DOHH2 (cell line): Measurements from ENCODE around the gene C5orf15.

Source experiments
- CTCF ChIP-seq: fragments of 200-600 bp; sonication (generic); IDR thresholded peaks from one replicate; pipeline ENCODE4 v1.5.1; 2014; ENCODE audit warnings: antibody characterized with exemption, mild to moderate bottlenecking, low read depth, low read length; ENCODE audit not compliant: poor library complexity, severe bottlenecking
- EZH2phosphoT487 ChIP-seq: fragments of 200-600 bp; sonication (generic); IDR thresholded peaks from 2 replicates; pipeline ENCODE4 v1.6.1; 2017; ENCODE audit warnings: borderline replicate concordance, mild to moderate bottlenecking, antibody characterized with exemption, low read length, moderate library complexity, mixed read lengths

GRCh38 chr5:133963493-133964128 is 4.8 kb downstream of the C5orf15 start:
- no peak for TF ChIP-seq CTCF
- TF ChIP-seq EZH2phosphoT487, result no peak
